GM10248 (cell line): ENCODE data around the gene HSF5.
"Not testable (repeated sequence)": the region's sequence is repeated elsewhere in the genome, so short reads cannot be mapped to it uniquely, and the experiment has no call there.

Experiments used
- CTCF ChIA-PET: fragments of 300-600 bp; sonication (Branson Sonifier 250); formaldehyde crosslinking; extraction: SDS; loops from one replicate; lab custom pipeline; 2021; ENCODE audit warnings: antibody characterized with exemption; lab: Yijun Ruan, JAX
- POLR2A ChIA-PET: fragments of 350-650 bp; sonication (Branson Sonifier 250); formaldehyde crosslinking; extraction: SDS; loops from one replicate; lab custom pipeline; 2020; ENCODE audit warnings: antibody characterized with exemption; lab: Yijun Ruan, JAX
- DNase-seq: peaks from one replicate; pipeline ENCODE4 v3.0.0; 2012; ENCODE audit errors: extremely low spot score
- CTCF ChIP-seq: IDR thresholded peaks from 2 replicates; pipeline ENCODE4 v1.5.1; 2012; ENCODE audit warnings: mild to moderate bottlenecking, low read depth; ENCODE audit errors: extremely low read depth, missing control alignments, control extremely low read depth

Gene HSF5

GRCh38 chr17:58498177-58498828, 10.1 kb upstream of the HSF5 start:
- no peak for TF ChIP-seq CTCF
- no peak for DNase-seq
- CTCF ChIA-PET: interaction anchor here (0.8 to 1.9 kb wide), 5 partner anchors 8 to 15 kb away, joined by 3 to 9 read pairs (median 4); partner anchors contain the start of gene HSF5
- POLR2A ChIA-PET: no interaction called here

- no peak for TF ChIP-seq CTCF
- POLR2A ChIA-PET: interaction anchor here (0.9 kb wide), 1 partner anchor 25 kb away, joined by 3 read pairs; no protein-coding TSS in a partner anchor
- DNase-seq: no peak
- CTCF ChIA-PET: interaction anchor here (1.5 to 2.3 kb wide), 2 partner anchors 11 to 176 kb away, joined by 3 to 7 read pairs; no protein-coding TSS in a partner anchor
Observed at GRCh38 chr17:58493506-58493905, 5.3 kb upstream of the HSF5 start.

GRCh38 chr17:58492238-58493121, 4.3 kb upstream of the HSF5 start:
- TF ChIP-seq CTCF: no peak
- POLR2A ChIA-PET: interaction anchor here (0.9 kb wide), 1 partner anchor 26 kb away, joined by 3 read pairs; no protein-coding TSS in a partner anchor
- no peak for DNase-seq
- CTCF ChIA-PET: interaction anchor here (1.5 to 2.3 kb wide), 2 partner anchors 10 to 175 kb away, joined by 3 to 7 read pairs; no protein-coding TSS in a partner anchor

GRCh38 chr17:58491510-58492045, 3.4 kb upstream of the HSF5 start:
- no peak for DNase-seq
- no peak for TF ChIP-seq CTCF
- CTCF ChIA-PET: interaction anchor here (1.4 to 2.3 kb wide), 2 partner anchors 14 to 174 kb away, joined by 3 to 7 read pairs; no protein-coding TSS in a partner anchor

GRCh38 chr17:58488428-58488890, 251 bp upstream of the HSF5 start:
- POLR2A ChIA-PET: no interaction called here
- no peak for DNase-seq
- CTCF ChIA-PET: interaction anchor here (0.6 to 3.0 kb wide), 8 partner anchors 8 to 239 kb away, joined by 3 to 10 read pairs (median 4); no protein-coding TSS in a partner anchor
- TF ChIP-seq CTCF: no peak

More at GRCh38 chr17:58491510-58492045, 3.4 kb upstream of the HSF5 start:
- POLR2A ChIA-PET: no interaction called here

GRCh38 chr17:58484600-58484999, 3.6 kb downstream of the HSF5 start:
- ChIA-PET CTCF (interaction anchor here (1.2 to 1.3 kb wide), 2 partner anchors 16 to 26 kb away, joined by 3 read pairs; no protein-coding TSS in a partner anchor), POLR2A (no interaction called here)
- DNase-seq: no peak
- no peak for TF ChIP-seq CTCF

GRCh38 chr17:58481798-58482197, 6.4 kb downstream of the HSF5 start:
- DNase-seq, POLR2A ChIA-PET: not testable (repeated sequence)
- CTCF ChIA-PET: interaction anchor here (0.9 to 1.1 kb wide), 3 partner anchors 64 to 117 kb away, joined by 3 read pairs; partner anchors contain the start of gene RNF43
